ENCODE measurements around the gene AQP5. TPM values are rescaled to one million over a fixed set of nuclear protein-coding genes. Genes with fewer than 3 reads are reported as not detected.

The AQP5 gene
- total and polyA plus RNA-seq, 8 donors = 2.9 to 54.3 (median 8.6) TPM; not detected in 2

DNA sequence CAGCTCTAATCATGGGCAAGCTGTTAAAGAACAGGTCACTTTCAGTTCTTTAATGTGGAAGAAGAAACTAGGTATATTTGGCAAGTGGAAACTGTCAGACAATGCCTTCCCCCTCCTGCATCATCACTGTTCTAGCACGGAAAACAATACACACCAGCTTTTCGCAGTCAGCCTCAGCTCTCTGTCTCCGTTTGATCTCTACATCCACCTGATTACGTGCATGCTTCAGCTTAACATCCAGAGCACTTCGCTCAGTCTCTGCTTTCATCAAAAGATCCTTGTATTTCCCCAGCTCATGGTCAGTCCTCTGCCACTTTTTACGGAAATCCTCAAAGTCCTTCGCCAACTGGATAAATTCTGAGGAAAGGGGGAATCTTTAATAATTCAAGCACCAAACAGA lies 44.6 kb downstream of the AQP5 start:
- TF ChIP-seq, protein P1, sequence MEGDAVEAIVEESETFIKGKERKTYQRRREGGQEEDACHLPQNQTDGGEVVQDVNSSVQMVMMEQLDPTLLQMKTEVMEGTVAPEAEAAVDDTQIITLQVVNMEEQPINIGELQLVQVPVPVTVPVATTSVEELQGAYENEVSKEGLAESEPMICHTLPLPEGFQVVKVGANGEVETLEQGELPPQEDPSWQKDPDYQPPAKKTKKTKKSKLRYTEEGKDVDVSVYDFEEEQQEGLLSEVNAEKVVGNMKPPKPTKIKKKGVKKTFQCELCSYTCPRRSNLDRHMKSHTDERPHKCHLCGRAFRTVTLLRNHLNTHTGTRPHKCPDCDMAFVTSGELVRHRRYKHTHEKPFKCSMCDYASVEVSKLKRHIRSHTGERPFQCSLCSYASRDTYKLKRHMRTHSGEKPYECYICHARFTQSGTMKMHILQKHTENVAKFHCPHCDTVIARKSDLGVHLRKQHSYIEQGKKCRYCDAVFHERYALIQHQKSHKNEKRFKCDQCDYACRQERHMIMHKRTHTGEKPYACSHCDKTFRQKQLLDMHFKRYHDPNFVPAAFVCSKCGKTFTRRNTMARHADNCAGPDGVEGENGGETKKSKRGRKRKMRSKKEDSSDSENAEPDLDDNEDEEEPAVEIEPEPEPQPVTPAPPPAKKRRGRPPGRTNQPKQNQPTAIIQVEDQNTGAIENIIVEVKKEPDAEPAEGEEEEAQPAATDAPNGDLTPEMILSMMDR (IDR thresholded peaks at IDR 0.05) = no peak
- TF ChIP-seq EP300 (IDR thresholded peaks at IDR 0.05) (no peak), POLR2A (IDR thresholded peaks at IDR 0.05) (no peak), POLR2AphosphoS5 (IDR thresholded peaks at IDR 0.05) (no peak)
- Histone ChIP-seq H3K36me3 (peaks cover 0 to 19% (median 0%) of the 10 kb centered on the region in 4 donors), H3K4me1 (peaks cover 0 to 45% (median 15%) of the 10 kb centered on the region in 4 donors), H3K9me3 (no peaks in the 10 kb centered on the region), H3K4me3 (no peak overlapping the region), H3K27me3 (no peaks in the 10 kb centered on the region), H3K27ac (no peak overlapping the region)
- intact Hi-C loops (cut with DNase I; ENCODE audit: low total_unique reads) = no loop called here
- DNase-seq = no peak
- WGBS, 5 donors = 88 to 96% (median 95%) methylated on average over 7 of the region's 7 CpGs

DNA sequence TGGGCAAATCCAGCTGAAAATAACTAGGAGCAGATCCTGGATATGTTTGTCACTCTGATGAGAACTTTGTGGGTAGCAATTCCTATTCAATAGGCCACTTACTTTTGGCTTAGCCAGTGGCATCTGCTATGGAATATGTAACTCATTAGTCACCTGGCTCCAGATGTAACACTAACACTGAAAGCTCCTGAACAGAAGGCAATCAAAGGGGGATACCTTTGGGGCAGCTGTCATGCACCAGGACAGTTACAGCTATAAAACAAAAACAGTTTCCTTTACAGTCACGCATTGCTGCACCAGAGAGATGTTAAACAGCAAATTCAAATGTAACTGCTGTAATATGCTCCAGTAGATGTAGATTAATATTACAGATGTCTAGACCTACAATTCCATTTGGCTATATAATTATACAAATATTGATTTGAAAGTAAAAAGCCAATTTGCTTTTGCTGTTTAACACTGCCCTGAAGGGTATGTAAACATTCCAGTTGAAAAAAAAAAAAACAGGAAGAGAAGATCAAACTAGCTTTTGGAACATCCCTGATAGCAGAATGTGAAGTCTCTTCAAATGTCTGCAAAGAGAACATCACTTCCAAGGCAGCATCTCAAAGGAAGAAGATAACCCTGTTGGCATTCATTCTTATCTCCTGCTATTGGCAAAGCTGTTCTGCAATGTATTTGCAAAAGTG lies 45.2 kb downstream of the AQP5 start:
- 44 to 67% (median 63%) methylated on average over 1 of the region's 1 CpG for WGBS, 5 donors
- Histone ChIP-seq H3K27ac (no peak overlapping the region), H3K27me3 (no peaks in the 10 kb centered on the region), H3K4me3 (no peak overlapping the region), H3K4me1 (peaks cover 0 to 45% (median 15%) of the 10 kb centered on the region in 4 donors), H3K9me3 (no peaks in the 10 kb centered on the region), H3K36me3 (peaks cover 0 to 12% (median 0%) of the 10 kb centered on the region in 4 donors)
- no peak for DNase-seq
- TF ChIP-seq POLR2AphosphoS5 (IDR thresholded peaks at IDR 0.05) (no peak), POLR2A (IDR thresholded peaks at IDR 0.05) (no peak), EP300 (IDR thresholded peaks at IDR 0.05) (no peak)
- TF ChIP-seq, protein P1 (IDR thresholded peaks at IDR 0.05) = no peak
- intact Hi-C loops (cut with DNase I; ENCODE audit: low total_unique reads) = no loop called here

DNA sequence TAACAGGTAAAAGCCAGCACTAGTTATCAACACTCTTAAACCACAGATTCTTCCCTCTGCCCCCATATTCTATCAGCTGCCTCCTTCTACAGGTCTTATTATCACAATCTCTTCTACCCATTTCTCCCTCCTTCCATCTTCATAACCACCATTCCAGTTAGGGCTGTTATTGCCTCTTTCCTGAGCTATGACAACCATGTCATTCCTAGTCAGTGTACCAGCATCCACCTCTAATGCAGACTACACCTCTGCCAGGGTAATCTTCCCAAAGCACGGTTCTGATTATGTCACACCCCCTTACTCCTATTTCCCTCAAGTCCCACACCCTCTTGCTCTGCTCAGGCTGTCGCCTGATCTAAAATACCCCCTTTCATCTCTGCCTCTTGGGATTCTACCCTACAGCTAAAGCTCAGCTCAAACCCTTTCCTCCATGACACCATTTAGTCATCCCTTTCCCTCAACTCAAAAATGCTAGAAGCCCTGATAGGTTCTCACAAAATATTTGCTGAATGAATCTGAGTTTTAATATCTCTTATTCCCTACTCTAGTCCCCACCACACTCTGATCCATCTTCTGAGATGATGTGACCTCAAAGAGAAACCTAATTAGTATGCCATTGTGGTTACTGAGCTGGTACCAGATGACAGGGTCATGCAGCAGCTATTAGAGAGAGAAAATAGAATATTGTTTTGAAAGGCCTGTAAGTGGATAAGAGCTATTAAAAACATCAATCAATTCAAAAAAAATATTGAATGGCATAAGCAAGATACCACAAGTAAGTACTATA lies 51.9 kb downstream of the AQP5 start:
- 88 to 93% (median 89%) methylated on average over 2 of the region's 2 CpGs for WGBS, 5 donors
- Histone ChIP-seq H3K9me3 (no peaks in the 10 kb centered on the region), H3K27me3 (no peaks in the 10 kb centered on the region), H3K4me3 (no peak overlapping the region), H3K4me1 (peaks cover 0 to 22% (median 12%) of the 10 kb centered on the region in 4 donors), H3K36me3 (peaks cover 0 to 18% (median 10%) of the 10 kb centered on the region in 4 donors), H3K27ac (no peak overlapping the region)
- no peak for TF ChIP-seq POLR2A (IDR thresholded peaks at IDR 0.05)
- no peak for TF ChIP-seq EP300 (IDR thresholded peaks at IDR 0.05)
- TF ChIP-seq POLR2AphosphoS5 (IDR thresholded peaks at IDR 0.05) = no peak
- TF ChIP-seq, protein P1 (IDR thresholded peaks at IDR 0.05) = no peak
- intact Hi-C loops (cut with DNase I; ENCODE audit: low total_unique reads) = no loop called here
- no peak for DNase-seq

DNA sequence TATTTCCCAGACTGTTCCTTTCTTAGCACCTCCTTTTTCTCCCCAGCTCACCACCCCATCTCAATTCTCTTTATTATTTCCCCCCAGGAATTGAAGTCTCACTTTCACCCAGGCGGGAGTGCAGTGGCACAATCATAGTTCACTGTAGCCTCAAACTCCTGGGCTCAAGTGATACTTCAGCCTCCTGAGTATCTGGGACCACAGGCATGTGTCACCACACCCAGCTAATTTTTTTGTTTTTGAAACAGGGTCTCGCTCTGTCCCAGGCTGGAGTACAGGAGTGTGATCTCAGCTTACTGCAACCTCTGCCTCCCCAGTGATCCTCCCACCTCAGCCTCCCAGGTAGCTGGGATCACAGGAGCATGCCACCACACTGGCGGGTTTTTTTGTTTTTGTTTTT lies 52.7 kb downstream of the AQP5 start:
- TF ChIP-seq EP300 (IDR thresholded peaks at IDR 0.05) = no peak
- TF ChIP-seq, protein P1 (IDR thresholded peaks at IDR 0.05) = no peak
- no peak for TF ChIP-seq POLR2AphosphoS5 (IDR thresholded peaks at IDR 0.05)
- no peak for TF ChIP-seq POLR2A (IDR thresholded peaks at IDR 0.05)
- H3K4me3 ChIP-seq = no peak overlapping the region
- H3K27me3 ChIP-seq = no peaks in the 10 kb centered on the region
- WGBS, 5 donors = 92 to 97% (median 97%) methylated on average over 3 of the region's 3 CpGs
- H3K36me3 ChIP-seq = peaks cover 0 to 18% (median 10%) of the 10 kb centered on the region in 4 donors
- H3K9me3 ChIP-seq = no peaks in the 10 kb centered on the region
- intact Hi-C loops (cut with DNase I; ENCODE audit: low total_unique reads) = no loop called here
- H3K27ac ChIP-seq = no peak overlapping the region
- no peak for DNase-seq
- H3K4me1 ChIP-seq = peaks cover 0 to 22% (median 12%) of the 10 kb centered on the region in 4 donors

Other genes with a start within 250 kb of the AQP5 start
- 100 to 1,000 TPM in 4 of 5 donors, 10 to 100 TPM in 1; 94.5 to 606 (median 420) TPM for gene TMBIM6, start 220.3 kb upstream of the AQP5 start, total RNA-seq
- 100 to 1,000 TPM in 2 of 3 donors, 10 to 100 TPM in 1; 79.6 to 207 (median 160) TPM for gene TMBIM6, start 220.3 kb upstream of the AQP5 start, polyA plus RNA-seq
- gene NCKAP5L, start 133.5 kb upstream of the AQP5 start, total RNA-seq = 10 to 100 TPM in 2 of 5 donors, 1 to 10 TPM in 3; 4.9 to 16.5 (median 8.3) TPM
- gene NCKAP5L, start 133.5 kb upstream of the AQP5 start, polyA plus RNA-seq = 1 to 10 TPM; 3.5 to 9.7 (median 4.1) TPM
- 10 to 100 TPM in 1 of 5 donors, 1 to 10 TPM in 2, under 1 TPM in 1, not detected in 1; 0.58 to 14.7 (median 3.6) TPM for gene BCDIN3D, start 118.8 kb upstream of the AQP5 start, total RNA-seq
- 1 to 10 TPM; 1.8 to 2.7 (median 2.6) TPM for gene BCDIN3D, start 118.8 kb upstream of the AQP5 start, polyA plus RNA-seq
- gene FAIM2, start 58.0 kb upstream of the AQP5 start, total RNA-seq = 10 to 100 TPM in 2 of 5 donors, 1 to 10 TPM in 3; 1.2 to 44.6 (median 2.2) TPM
- gene FAIM2, start 58.0 kb upstream of the AQP5 start, polyA plus RNA-seq = 1 to 10 TPM; 1.1 to 1.8 (median 1.6) TPM
- gene AQP2, start 11.1 kb upstream of the AQP5 start, total RNA-seq = under 1 TPM in 1 of 5 donors, not detected in 4; 0.92 TPM
- not detected for gene AQP2, start 11.1 kb upstream of the AQP5 start, polyA plus RNA-seq
- gene AQP6, start 11.1 kb downstream of the AQP5 start, total RNA-seq = under 1 TPM in 2 of 5 donors, not detected in 3; 0.18 to 0.45 TPM
- gene AQP6, start 11.1 kb downstream of the AQP5 start, polyA plus RNA-seq = under 1 TPM in 1 of 3 donors, not detected in 2; 0.58 TPM
- 10 to 100 TPM in 4 of 5 donors, 1 to 10 TPM in 1; 9.3 to 36.7 (median 12.9) TPM for gene RACGAP1, start 63.6 kb downstream of the AQP5 start, total RNA-seq
- 10 to 100 TPM in 2 of 3 donors, 1 to 10 TPM in 1; 7.9 to 13.4 (median 11.2) TPM for gene RACGAP1, start 63.6 kb downstream of the AQP5 start, polyA plus RNA-seq
- gene ASIC1, start 95.7 kb downstream of the AQP5 start, total RNA-seq = 1 to 10 TPM in 2 of 5 donors, under 1 TPM in 2, not detected in 1; 0.45 to 3.5 (median 1.3) TPM
- 1 to 10 TPM in 2 of 3 donors, under 1 TPM in 1; 0.92 to 2.6 (median 1.2) TPM for gene ASIC1, start 95.7 kb downstream of the AQP5 start, polyA plus RNA-seq
- 10 to 100 TPM in 4 of 5 donors, 1 to 10 TPM in 1; 2.9 to 75.9 (median 23.8) TPM for gene SMARCD1, start 123.5 kb downstream of the AQP5 start, total RNA-seq
- gene SMARCD1, start 123.5 kb downstream of the AQP5 start, polyA plus RNA-seq = 10 to 100 TPM; 10.1 to 17.3 (median 14.9) TPM
- gene GPD1, start 142.1 kb downstream of the AQP5 start, total RNA-seq = 1 to 10 TPM in 4 of 5 donors, under 1 TPM in 1; 0.58 to 9.5 (median 5.9) TPM
- gene GPD1, start 142.1 kb downstream of the AQP5 start, polyA plus RNA-seq = 1 to 10 TPM in 2 of 3 donors, under 1 TPM in 1; 0.65 to 1.6 (median 1.4) TPM
- 10 to 100 TPM in 4 of 5 donors, 1 to 10 TPM in 1; 9.8 to 96.3 (median 31.8) TPM for gene COX14, start 150.4 kb downstream of the AQP5 start, total RNA-seq
- gene COX14, start 150.4 kb downstream of the AQP5 start, polyA plus RNA-seq = 100 to 1,000 TPM in 2 of 3 donors, 10 to 100 TPM in 1; 93.8 to 153 (median 148) TPM
- gene CERS5, start 205.5 kb downstream of the AQP5 start, total RNA-seq = 100 to 1,000 TPM in 1 of 5 donors, 10 to 100 TPM in 2, 1 to 10 TPM in 2; 3.2 to 114 (median 24.1) TPM
- gene CERS5, start 205.5 kb downstream of the AQP5 start, polyA plus RNA-seq = 10 to 100 TPM; 20.7 to 52.6 (median 23.8) TPM